HG03045 (cell line): ENCODE data around the gene ZBTB25.
A peak's percentile ranks its signal among the peaks of the same experiment; 100 is the strongest.
"Not testable (repeated sequence)": the region's sequence is repeated elsewhere in the genome, so short reads cannot be mapped to it uniquely, and the experiment has no call there.

Experiments
- ATAC-seq: cut with Tn5 transposase; IDR thresholded peaks from one replicate; pipeline ENCODE4 v1.9.1; 2021; ENCODE audit warnings: mild to moderate bottlenecking, moderate library complexity; ENCODE audit not compliant: unreplicated experiment

ZBTB25 gene

GRCh38 chr14:64503434-64504309, at the start of gene ZBTB25:
Gene ZBTB25, minus strand, starts transcription at chr14:64503838. Its CDS starts 13,305 bp downstream, at chr14:64490533.
- ATAC-seq = peak; percentile 58

- ATAC-seq = no peak
These were observed 47.1 kb upstream of the ZBTB25 start for GRCh38 chr14:64550621-64551333.

GRCh38 chr14:64549791-64550620, 46.4 kb upstream of the ZBTB25 start, which contains the start of gene PPP1R36:
Gene PPP1R36, plus strand, starts transcription at chr14:64549961. Its CDS starts 37 bp downstream, at chr14:64549998.
- ATAC-seq = no peak

GRCh38 chr14:64549016-64549415, 45.4 kb upstream of the ZBTB25 start:
- no peak for ATAC-seq

- ATAC-seq = no peak
These were observed 41.1 kb upstream of the ZBTB25 start for GRCh38 chr14:64544607-64545312.

- no peak for ATAC-seq
These were observed 39.2 kb upstream of the ZBTB25 start for GRCh38 chr14:64542836-64543201.

GRCh38 chr14:64541972-64542835, 38.6 kb upstream of the ZBTB25 start:
- no peak for ATAC-seq

- no peak for ATAC-seq
These were observed 37.8 kb upstream of the ZBTB25 start for GRCh38 chr14:64541261-64541971.

- ATAC-seq = peak; percentile 94
These were observed 36.9 kb upstream of the ZBTB25 start, which contains the start of gene HSPA2 for GRCh38 chr14:64540208-64541202. Gene HSPA2, plus strand, starts transcription at chr14:64540741. Its CDS starts 109 bp downstream, at chr14:64540850.

- no peak for ATAC-seq
These were observed 33.0 kb upstream of the ZBTB25 start for GRCh38 chr14:64536488-64537245.

- ATAC-seq = no peak
These were observed 27.9 kb upstream of the ZBTB25 start for GRCh38 chr14:64531567-64531966.

- no peak for ATAC-seq
These were observed 21.7 kb upstream of the ZBTB25 start for GRCh38 chr14:64525354-64525753.

- no peak for ATAC-seq
These were observed 19.1 kb upstream of the ZBTB25 start for GRCh38 chr14:64522591-64523355.

- no peak for ATAC-seq
These were observed 17.1 kb upstream of the ZBTB25 start for GRCh38 chr14:64520699-64521098.

GRCh38 chr14:64518229-64518628, 14.6 kb upstream of the ZBTB25 start:
- ATAC-seq = no peak

GRCh38 chr14:64517667-64518066, 14.0 kb upstream of the ZBTB25 start:
- not testable (repeated sequence) for ATAC-seq
